Measurements from ENCODE around the gene FSTL3. TPM values are rescaled to one million over a fixed set of nuclear protein-coding genes. Genes with fewer than 3 reads are reported as not detected.
A peak's percentile ranks its signal among the peaks of the same experiment; 100 is the strongest.

The FSTL3 gene
- total RNA-seq, 1 donor from 2014 or later, result 312 TPM

- peaks cover 22% of the 10 kb centered on the region for H3K4me1 Mint-ChIP-seq (ENCODE audit: low read depth)
- no peak for TF ChIP-seq CTCF (IDR thresholded peaks at IDR 0.05)
- H3K4me3 Mint-ChIP-seq (ENCODE audit: unreplicated experiment), result peak within 1 kb of the TSS; percentile 98
- no peaks in the 10 kb centered on the region for H3K27me3 Mint-ChIP-seq (ENCODE audit: low read depth)
- peak within 1 kb of the TSS; percentile 96 for H3K27ac Mint-ChIP-seq (ENCODE audit: unreplicated experiment)
- H3K9me3 Mint-ChIP-seq (ENCODE audit: low read depth), result no peaks in the 10 kb centered on the region
- no peak for DNase-seq (ENCODE audit: low spot score)
- peaks cover 11% of the 10 kb centered on the region for H3K36me3 Mint-ChIP-seq (ENCODE audit: low read depth)
These were observed 43.0 kb upstream of the FSTL3 start, which contains the start of gene POLRMT for GRCh38 chr19:633068-633785. POLRMT (minus strand) TSS chr19:633537; CDS start chr19:633512, 25 bp downstream.

GRCh38 chr19:633786-634639 lies 42.2 kb upstream of the FSTL3 start:
- no peak for DNase-seq (ENCODE audit: low spot score)
- no peaks in the 10 kb centered on the region for H3K9me3 Mint-ChIP-seq (ENCODE audit: low read depth)
- H3K36me3 Mint-ChIP-seq (ENCODE audit: low read depth), result peaks cover 8% of the 10 kb centered on the region
- peaks cover 22% of the 10 kb centered on the region for H3K4me1 Mint-ChIP-seq (ENCODE audit: low read depth)
- H3K27me3 Mint-ChIP-seq (ENCODE audit: low read depth), result no peaks in the 10 kb centered on the region
- peak overlapping the region; percentile 98 for H3K4me3 Mint-ChIP-seq (ENCODE audit: unreplicated experiment)
- no peak for TF ChIP-seq CTCF (IDR thresholded peaks at IDR 0.05)
- peak overlapping the region; percentile 96 for H3K27ac Mint-ChIP-seq (ENCODE audit: unreplicated experiment)

- peaks cover 4% of the 10 kb centered on the region for H3K36me3 Mint-ChIP-seq (ENCODE audit: low read depth)
These were observed 41.1 kb upstream of the FSTL3 start for GRCh38 chr19:634975-635652.

GRCh38 chr19:638906-639252 lies 37.3 kb upstream of the FSTL3 start:
- TF ChIP-seq CTCF (IDR thresholded peaks at IDR 0.05), result no peak
- Mint-ChIP-seq H3K36me3 (ENCODE audit: low read depth) (no peaks in the 10 kb centered on the region), H3K4me3 (ENCODE audit: unreplicated experiment) (peak overlapping the region; percentile 75), H3K9me3 (ENCODE audit: low read depth) (no peaks in the 10 kb centered on the region), H3K4me1 (ENCODE audit: low read depth) (peaks cover 10% of the 10 kb centered on the region), H3K27me3 (ENCODE audit: low read depth) (no peaks in the 10 kb centered on the region), H3K27ac (ENCODE audit: unreplicated experiment) (no peak overlapping the region)
- DNase-seq (ENCODE audit: low spot score), result no peak

More at GRCh38 chr19:634975-635652, 41.1 kb upstream of the FSTL3 start:
- H3K27ac Mint-ChIP-seq (ENCODE audit: unreplicated experiment), result no peak overlapping the region
- no peak for DNase-seq (ENCODE audit: low spot score)
- TF ChIP-seq CTCF (IDR thresholded peaks at IDR 0.05), result no peak
- no peaks in the 10 kb centered on the region for H3K27me3 Mint-ChIP-seq (ENCODE audit: low read depth)
- H3K9me3 Mint-ChIP-seq (ENCODE audit: low read depth), result no peaks in the 10 kb centered on the region
- H3K4me3 Mint-ChIP-seq (ENCODE audit: unreplicated experiment), result no peak overlapping the region
- peaks cover 26% of the 10 kb centered on the region for H3K4me1 Mint-ChIP-seq (ENCODE audit: low read depth)

Data from chondrocyte (in vitro differentiated cells).